Measurements from ENCODE around the gene SLC25A13. TPM values are rescaled to one million over a fixed set of nuclear protein-coding genes. Genes with fewer than 3 reads are reported as not detected.

SLC25A13 gene
- total and polyA plus RNA-seq, 2 of the 4 experiments (the other 2 are of a cell fraction), result 7.4 to 11.7 TPM

DNA sequence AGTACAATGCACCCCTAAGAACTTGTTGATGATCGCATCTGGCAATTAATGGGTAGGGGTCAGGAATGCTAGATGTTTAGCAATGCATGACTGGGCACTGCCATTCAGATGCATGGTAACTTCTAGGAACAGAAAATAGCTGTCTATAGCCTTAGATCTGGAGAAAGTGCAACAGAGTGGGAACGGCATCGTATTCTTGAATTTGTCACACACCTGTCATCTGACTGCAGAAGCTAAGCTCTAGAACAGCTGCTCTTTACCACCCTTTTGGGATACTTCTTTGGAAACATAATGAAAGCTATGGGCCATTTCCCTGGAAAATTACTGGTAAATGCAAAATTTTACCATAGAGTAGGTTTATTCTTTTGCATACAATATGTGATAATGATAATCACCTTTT, 118.1 kb downstream of the SLC25A13 start:
- H4K91ac ChIP-seq (ENCODE audit: insufficient read depth, low read depth, low read length), result no peak overlapping the region
- no peak overlapping the region for H2BK120ac ChIP-seq (ENCODE audit: low read depth, low read length)
- in situ Hi-C loops (cut with MboI; ENCODE audit: low sequenced_read_pairs) (no loop called here), intact Hi-C loops (cut with micrococcal nuclease) (no loop called here), dilution Hi-C loops (cut with HindIII; ENCODE audit: low sequenced_read_pairs, unreplicated experiment) (no loop called here)
- no peak overlapping the region for H3K4me3 ChIP-seq (ENCODE audit: insufficient read depth, low read depth, low read length)
- no peak overlapping the region for H3K4me2 ChIP-seq (ENCODE audit: low read depth, low read length)
- no peak overlapping the region for H2AFZ ChIP-seq (replicated peaks; ENCODE audit: low read length, poor library complexity)
- no peak overlapping the region for H3K4ac ChIP-seq (ENCODE audit: low read depth, low read length)
- H3K9me3 ChIP-seq (ENCODE audit: control insufficient read depth, insufficient read depth, low read length), result no peaks in the 10 kb centered on the region
- H3K14ac ChIP-seq (replicated peaks; ENCODE audit: low read depth, low read length), result no peak overlapping the region
- no peak overlapping the region for H3K27ac ChIP-seq (ENCODE audit: insufficient read depth, low read length)
- TF ChIP-seq, protein P1, sequence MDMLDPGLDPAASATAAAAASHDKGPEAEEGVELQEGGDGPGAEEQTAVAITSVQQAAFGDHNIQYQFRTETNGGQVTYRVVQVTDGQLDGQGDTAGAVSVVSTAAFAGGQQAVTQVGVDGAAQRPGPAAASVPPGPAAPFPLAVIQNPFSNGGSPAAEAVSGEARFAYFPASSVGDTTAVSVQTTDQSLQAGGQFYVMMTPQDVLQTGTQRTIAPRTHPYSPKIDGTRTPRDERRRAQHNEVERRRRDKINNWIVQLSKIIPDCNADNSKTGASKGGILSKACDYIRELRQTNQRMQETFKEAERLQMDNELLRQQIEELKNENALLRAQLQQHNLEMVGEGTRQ (IDR thresholded peaks at IDR 0.05; ENCODE audit: low read depth, low read length), result no peak
- TF ChIP-seq RCOR1 (IDR thresholded peaks at IDR 0.05; ENCODE audit: insufficient replicate concordance, low read length), result no peak
- H3K4me1 ChIP-seq (ENCODE audit: control insufficient read depth, insufficient read depth, low read length), result peaks cover 2% of the 10 kb centered on the region; the same call in 1 of the 2 replicates
- BruUV-seq (replicated peaks), result no TSS peak
- H2AK5ac ChIP-seq (ENCODE audit: low read depth, low read length), result no peak overlapping the region
- H3K9ac ChIP-seq (ENCODE audit: low read depth, low read length), result no peak overlapping the region
- no peak overlapping the region for H2AK9ac ChIP-seq (replicated peaks; ENCODE audit: low read depth, low read length, poor library complexity)
- ChIA-PET CTCF (interaction anchor here (1.1 kb wide), 1 partner anchor 15 kb away, joined by 3 read pairs; no protein-coding TSS in a partner anchor), POLR2A (ENCODE audit: unreplicated experiment) (no interaction called here)
- no peak for ATAC-seq (ENCODE audit: low read depth)
- H3K56ac ChIP-seq (ENCODE audit: extremely low read depth, insufficient read depth, low read length), result no peak overlapping the region
- 100% methylated on average over 2 of the region's 3 CpGs; no CpG with 5 or more reads in 1 of the 2 experiments for WGBS, 2 experiments (ENCODE audit: extremely low coverage in 2 of 2, insufficient read length in 1 of 2)
- H3K18ac ChIP-seq (ENCODE audit: low read depth, low read length), result no peak overlapping the region
- no peak for DNase-seq
- no peaks in the 10 kb centered on the region for H4K20me1 ChIP-seq (ENCODE audit: insufficient read depth, low read length)
- H2BK20ac ChIP-seq (ENCODE audit: low read depth, low read length), result no peak overlapping the region
- peaks cover 3% of the 10 kb centered on the region; the same call in 1 of the 2 replicates for H3K9me1 ChIP-seq (ENCODE audit: insufficient read depth, low read length)
- H4K8ac ChIP-seq (ENCODE audit: low read depth in 2 of 2, low read length in 2 of 2), result no peak overlapping the region
- H2BK15ac ChIP-seq (ENCODE audit: low read depth, low read length), result no peak overlapping the region
- H3K27me3 ChIP-seq (ENCODE audit: control insufficient read depth, insufficient read depth, low read length), result no peaks in the 10 kb centered on the region
- no peaks in the 10 kb centered on the region for H3K36me3 ChIP-seq (ENCODE audit: control insufficient read depth, insufficient read depth, low read length)
- H4K5ac ChIP-seq (ENCODE audit: low read depth, low read length), result no peak overlapping the region
- H2BK5ac ChIP-seq (ENCODE audit: low read depth, low read length, poor library complexity, severe bottlenecking), result no peak overlapping the region
- no peak overlapping the region for H3K23ac ChIP-seq (ENCODE audit: low read depth, low read length)
- no peaks in the 10 kb centered on the region; a peak in 1 of 4 replicates for H3K79me1 ChIP-seq (ENCODE audit: low read depth in 1 of 2, low read length in 2 of 2)

All from IMR-90 (cell line).